CD4-positive, alpha-beta T cell treated with Interleukin-4 for 4 hours (primary cell): Measurements from ENCODE around the gene GTF2IRD1.
"Not testable (repeated sequence)": the region's sequence is repeated elsewhere in the genome, so short reads cannot be mapped to it uniquely, and the experiment has no call there.

Experiments used
- DNase-seq: peaks from one replicate; pipeline ENCODE4 v3.0.0-alpha.2; 2020

GTF2IRD1 gene

DNA sequence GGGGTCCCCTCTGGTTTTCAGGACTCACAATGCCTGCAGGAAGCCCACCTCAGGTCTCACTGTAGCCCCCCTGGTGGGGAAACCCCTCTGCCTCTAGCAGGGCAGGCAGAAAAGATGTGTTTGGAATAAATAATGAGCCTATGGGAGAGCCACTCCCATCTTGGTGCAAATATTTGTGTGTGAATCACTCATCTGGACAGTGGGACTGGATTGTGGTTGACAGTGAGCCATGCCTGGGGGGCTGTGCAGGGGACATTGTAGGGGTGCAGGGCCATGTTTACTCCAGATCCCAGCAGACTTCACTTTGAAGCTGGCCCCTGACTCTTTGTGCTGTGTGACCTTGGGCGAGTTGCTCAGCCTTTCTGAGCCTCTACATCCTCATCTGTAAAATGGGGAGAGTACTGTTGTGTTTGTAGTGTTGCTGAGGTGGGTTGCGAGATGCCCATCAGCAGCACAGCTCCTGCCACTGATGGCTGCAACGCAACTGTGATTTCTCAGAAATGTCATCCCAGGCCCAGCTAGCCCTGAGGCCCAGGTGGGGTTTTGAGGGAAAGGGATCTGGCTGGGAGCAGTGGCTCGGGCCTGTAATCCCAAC, 20.7 kb downstream of the GTF2IRD1 start:
- no peak for DNase-seq

DNA sequence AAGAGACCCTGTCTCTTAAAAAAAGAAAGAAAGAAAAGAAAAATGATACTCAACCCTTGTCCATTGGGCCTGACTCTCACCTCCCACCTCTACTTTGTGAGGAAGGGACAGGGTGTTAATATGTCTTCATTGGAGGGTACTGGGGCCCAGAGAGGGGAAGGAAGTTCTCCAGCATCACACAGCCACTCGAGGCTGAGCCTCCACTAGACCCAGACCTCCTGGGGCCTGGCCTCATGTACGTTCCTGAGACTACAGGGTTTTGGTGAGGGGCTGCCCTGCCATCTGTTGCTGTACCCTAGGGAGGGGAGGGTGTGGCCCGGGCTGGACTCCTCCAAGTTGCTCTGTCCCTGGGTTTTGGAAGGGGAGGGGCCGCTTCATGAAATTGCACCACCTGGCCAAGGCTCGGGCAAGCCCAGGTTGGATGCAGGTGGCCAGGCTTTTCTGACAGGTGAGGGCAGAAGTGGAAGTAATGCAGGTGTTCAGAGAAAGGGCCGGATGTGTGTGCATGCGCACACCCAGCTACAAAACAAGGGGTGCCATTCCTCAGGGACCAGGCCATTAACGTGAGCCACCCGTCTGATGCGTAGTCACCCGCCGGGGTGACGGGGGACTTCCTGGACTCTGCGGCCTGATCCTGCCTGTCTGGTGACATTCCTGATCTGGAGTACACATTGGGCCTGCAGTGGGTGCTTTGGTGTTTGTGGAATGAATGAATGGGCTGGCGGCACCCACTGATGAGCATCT, 21.7 kb downstream of the GTF2IRD1 start:
- no peak for DNase-seq

DNA sequence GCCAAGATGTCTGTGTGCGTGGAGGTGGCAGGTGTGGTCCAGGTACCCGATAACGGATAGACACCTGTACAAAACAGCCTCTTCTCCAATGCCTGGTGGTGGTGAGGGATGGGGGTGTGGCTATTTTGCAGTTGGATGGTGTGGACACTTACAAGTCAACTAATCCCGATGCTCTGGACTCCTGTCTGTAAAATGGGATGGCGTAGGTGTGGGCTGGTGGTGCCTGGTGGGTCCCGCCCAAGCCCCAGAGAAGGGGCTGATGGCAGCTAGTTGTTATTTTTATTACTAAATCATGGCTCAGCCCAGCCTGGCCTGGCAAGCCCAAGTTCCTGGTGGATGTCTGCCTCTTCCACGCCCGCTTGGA, 22.3 kb downstream of the GTF2IRD1 start:
- no peak for DNase-seq

DNA sequence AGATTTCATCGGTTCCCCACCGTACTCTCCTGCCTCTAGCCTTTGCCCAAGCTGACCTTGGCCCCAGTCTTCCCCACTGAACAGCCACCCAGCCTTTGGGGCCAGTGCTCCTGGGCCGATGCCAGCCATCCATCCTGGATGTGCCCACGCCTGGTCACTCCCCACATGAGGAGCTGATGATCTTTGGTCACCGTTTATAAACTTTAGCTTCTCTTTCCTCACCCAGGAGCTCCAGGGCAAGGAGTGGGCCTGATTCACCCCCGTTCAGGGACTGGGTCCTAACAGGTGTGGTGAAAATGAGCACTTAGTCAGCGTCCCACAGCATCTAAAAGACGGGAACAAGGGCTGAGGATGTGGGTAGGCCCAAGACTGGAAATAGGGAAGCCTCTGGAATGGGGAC, 22.9 kb downstream of the GTF2IRD1 start:
- no peak for DNase-seq

DNA sequence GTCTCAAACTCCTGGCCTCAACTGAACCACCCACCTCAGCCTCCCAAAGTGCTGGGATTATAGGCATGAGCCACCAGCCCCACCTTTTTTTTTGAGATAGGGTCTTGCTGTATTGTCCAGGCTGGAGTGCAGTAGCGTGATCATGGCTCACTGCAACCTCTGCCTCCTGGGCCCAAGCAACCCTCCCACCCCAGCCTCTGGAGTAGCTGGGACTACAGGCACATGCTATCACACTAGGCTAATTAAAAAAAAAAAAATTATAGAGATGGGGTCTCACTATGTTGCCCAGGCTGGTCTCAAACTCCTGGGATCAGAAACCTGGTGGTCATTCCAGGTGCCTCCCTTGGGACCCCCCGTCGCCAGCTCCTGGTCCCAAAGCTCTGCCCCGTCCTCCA, 25.0 kb downstream of the GTF2IRD1 start:
- DNase-seq = no peak

DNA sequence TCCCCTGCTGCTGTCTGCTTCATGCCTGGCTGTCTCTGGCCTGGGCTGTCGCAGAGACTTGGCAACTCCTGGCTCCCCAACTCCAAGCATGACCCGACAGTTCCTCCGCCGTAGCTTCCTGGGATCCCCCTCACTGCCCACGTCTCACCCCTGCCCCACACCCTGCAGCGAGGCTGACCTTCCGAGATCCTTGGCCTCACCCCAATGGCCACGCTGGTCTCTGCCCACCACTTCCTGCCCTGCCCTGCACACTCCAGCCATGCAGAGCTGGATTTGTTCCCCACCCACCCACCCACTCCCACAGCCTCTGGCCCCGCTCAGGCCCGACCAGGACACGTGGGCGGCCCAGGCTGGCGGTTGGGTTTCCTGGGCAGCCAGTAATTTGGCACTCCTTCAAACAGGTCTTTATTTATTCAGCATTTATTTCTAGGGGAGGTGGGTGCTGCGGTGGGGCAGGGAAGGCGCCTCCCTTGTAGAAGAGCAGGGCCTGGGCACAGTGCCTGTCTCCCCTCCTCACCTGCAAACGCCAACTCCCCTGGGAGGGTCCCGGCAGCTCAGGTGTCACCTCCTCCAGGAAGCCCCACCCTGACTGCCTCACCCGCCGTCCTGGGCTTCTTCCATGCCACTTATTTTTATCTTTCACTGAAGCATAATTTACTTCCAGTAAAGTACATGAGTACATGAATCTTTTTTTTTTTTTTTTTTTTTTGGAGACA, 25.5 kb downstream of the GTF2IRD1 start:
- DNase-seq = no peak

DNA sequence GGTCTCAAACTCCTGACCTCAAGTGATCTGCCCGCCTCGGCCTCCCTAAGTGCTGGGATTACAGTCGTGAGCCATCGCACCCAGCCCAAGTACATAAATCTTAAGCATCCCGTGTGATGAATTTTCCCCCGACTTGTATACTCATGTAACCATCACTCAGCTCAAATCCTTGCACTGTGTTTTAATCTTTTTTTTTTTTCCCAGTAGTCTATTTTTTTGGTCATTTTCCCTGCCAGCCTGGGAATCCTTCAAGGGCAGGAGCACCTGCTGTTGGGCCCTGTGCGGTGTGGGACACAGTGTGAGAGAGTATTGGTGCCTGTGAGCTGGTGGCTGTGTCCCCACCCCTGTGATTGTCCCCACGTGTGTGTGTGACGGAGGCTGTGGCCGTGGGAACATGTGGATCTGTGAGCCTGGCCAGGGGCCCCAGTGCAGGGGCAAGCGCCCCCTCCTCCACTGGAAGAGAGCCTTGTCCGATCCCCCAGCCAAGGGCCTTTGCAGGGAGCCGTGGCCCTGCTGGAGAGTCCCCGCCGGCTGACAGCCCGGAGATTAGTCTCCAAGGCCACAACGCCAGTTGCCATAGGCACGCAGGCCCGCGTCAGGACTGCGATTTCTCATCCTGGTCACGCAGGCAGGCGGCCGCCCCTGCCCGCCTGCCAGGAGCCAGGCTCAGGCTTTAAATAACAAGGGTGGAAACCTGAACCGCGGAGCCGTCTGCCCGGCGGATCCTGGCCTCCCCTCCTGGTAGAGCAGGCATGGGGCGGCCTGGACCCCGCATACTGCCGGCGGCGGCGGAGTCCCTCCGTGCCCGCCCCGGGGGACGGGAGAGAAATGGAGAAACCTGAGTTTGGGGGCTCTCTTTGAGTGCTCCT, 26.5 kb downstream of the GTF2IRD1 start:
- no peak for DNase-seq

DNA sequence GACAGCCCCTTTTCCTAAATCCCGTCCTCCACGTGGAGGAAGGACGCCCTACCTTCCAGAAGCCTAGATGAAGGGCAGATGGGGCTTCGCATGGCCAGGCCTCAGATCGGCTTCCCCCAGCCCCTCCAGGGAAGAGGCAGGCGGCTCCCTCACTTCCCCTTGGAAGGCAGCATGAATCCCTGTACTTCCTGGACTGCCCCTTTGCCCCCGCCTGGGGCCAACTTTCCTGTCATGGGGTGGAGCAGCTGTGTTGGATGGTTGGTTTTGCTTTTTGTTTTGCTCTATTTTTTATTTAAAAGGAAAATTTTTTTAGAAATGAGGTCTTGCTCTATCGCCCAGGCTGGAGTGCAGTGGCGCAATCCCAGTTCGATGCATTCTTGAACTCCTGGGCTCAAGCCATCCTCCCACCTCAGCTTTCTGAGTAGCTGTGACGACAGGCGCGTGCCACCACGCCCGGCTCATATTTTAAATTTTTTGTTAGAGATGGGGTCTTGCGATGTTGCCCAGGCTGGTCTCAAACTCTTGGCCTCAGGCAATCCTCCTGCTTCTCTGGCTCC, 27.2 kb downstream of the GTF2IRD1 start:
- no peak for DNase-seq

DNA sequence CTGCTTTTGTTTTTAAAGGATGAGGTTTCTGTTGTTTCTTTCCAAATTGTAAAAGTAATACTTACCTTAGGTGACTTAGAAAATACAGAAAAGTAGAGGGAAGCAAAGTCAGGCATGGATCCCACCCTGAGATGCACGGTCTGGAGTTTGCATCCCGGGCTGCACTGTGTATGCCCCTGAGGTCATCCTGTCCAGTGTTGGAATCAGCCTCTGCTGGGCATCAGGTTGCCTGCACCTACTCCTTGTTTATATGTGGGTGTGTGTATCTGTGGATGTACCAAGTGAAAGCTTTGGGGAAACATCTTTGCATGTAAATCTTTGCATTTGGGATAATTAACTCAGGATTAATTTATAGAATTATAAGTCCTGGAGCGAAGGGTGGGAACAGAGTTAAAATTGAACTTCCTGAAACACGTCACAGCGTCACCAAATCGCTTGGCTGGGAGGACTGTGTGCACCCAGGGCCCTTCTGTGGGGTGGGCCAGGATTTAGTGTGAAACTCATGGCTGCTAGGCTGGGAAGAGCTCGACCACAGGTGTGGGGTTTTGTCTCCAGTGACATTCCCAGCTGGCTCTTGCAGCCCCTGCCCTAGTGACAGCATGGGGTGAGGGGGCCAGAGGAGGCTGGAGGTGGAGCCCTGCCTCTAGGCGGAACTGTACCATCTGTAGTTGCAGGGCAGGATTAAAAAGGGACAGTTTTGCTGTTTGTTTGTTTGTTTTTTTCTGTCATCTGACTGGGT, 27.9 kb downstream of the GTF2IRD1 start:
- DNase-seq = no peak

DNA sequence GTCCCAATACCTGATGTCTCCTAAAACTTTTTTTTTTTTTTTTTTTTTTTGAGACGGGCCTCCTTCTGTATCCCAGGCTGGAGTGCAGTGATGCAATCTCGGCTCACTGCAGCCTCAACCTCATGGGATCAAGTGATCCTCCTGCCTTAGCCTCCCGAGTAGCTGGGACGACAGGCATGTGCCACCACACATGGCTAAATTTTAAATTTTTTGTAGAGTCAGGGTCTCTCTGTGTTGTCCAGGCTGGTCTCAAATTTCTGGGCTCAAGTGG, 28.4 kb downstream of the GTF2IRD1 start:
- no peak for DNase-seq

DNA sequence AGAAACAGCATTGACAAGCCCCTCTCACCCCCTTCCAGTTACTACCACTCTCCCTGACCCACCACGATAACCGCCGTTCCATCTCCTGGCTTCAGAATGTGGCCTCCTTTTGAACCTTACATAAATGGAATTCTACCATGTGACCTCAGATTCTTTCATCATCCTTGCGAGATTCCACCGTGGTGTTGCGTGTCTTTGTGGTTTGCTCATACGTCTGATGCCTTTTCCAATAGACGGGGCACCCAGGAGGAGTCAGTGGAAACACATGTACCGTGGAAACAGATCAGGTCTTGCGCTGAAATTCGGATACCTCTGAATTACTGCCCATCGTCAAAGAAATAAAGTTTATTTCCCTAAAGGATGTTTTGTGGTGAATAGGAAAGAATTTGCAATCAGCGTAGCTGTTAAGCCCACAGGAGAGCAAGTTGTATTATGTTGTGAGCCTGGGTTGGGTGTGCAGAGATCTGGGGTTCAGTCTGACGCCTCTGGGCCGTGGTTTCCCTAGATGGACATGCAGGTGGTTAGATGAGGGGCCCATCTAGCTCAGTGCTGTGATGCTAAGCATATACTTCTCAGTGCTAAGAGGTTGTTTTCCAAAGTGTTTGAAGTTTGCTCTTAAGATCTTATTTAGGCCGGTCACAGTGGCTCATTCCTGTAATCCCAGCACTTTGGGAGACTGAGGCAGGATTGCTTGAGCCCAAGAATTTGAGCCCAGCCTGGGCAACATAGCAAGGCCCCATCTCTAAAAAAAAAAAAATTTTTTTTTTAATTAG, 29.1 kb downstream of the GTF2IRD1 start:
- no peak for DNase-seq

DNA sequence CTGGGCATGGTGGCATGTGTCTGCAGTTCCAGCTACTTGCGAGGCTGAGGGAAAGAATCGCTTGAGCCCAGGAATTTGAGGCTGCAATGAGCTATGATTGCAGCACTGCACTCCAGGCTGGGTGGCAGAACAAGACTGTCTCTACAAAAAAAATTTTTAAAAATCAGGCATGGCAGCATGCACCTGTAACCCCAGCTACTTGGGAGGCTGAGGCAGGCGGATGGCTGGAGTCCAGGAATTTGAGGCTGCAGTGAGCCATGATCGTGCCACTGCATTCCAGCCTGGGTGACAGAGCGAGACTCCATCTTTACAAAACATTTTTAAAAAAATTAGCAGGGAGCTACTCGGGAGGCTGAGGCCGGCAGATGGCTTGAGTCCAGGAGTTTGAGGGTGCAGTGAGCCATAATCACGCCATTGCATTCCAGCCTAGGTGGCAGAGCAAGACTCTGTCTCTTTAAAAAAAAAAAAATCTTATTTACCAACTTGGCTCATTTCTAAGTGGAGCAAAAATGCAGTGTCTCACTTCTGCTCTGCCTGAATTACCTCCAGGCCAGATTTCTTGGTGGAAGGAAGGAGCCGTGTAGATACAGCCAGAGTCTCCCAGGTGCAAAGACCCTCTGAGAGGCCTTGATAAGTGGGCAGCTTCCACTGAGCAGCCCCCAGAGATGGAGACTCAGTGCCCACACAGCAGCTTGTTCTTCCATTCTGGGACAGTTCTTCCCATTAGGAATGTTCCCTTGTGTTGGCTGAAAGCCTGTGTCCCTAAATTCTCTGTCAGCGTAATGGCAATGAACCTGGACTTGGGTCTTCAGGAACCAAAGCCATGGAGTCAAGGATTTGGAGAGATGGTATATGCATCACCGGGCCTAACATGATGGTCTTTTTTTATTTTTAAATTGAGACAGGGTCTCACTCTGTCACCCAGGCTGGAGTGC, 30.0 kb downstream of the GTF2IRD1 start:
- DNase-seq = no peak

DNA sequence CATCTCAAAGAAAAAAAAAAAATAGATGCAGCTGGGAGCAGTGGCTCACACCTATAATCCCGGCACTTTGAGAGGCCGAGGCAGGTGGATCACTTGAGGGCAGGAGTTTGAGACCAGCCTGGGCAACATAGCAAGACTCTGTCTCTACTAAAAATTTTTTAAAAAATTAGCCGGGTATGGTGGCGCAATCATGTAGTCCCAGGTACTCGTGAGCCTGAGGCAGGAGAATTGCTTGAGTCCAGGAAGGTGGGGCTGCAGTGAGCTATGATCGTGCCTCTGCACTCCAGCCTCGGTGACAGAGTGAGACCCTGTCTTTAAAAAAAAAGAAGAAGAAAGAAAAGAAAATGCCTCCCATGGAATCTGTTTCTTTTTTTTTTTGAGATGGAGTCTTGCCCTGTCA, 31.9 kb downstream of the GTF2IRD1 start:
- no peak for DNase-seq

DNA sequence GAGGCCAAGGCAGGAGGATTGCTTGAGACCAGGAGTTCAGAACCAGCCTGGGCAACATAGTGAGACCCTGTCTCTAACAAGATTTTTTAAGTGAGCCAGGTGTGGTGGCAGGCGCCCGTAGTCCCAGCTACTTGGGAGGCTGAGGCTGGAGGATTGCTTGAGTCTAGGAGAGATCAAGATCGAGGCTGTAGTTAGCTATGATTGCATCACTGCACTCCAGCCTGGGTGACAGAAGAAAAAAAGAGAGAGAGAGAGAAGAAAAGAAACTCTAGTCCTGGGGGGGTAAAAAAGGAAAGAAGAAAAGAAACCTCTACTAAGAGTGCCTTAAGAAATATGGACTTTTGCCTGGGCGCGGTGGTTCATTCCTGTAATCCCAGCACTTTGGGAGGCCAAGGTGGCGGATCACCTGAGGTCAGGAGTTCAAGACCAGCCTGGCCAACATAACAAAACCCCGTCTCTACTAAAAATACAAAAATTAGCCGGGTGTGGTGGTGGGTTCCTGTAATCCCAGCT, 34.9 kb downstream of the GTF2IRD1 start:
- not testable (repeated sequence) for DNase-seq

DNA sequence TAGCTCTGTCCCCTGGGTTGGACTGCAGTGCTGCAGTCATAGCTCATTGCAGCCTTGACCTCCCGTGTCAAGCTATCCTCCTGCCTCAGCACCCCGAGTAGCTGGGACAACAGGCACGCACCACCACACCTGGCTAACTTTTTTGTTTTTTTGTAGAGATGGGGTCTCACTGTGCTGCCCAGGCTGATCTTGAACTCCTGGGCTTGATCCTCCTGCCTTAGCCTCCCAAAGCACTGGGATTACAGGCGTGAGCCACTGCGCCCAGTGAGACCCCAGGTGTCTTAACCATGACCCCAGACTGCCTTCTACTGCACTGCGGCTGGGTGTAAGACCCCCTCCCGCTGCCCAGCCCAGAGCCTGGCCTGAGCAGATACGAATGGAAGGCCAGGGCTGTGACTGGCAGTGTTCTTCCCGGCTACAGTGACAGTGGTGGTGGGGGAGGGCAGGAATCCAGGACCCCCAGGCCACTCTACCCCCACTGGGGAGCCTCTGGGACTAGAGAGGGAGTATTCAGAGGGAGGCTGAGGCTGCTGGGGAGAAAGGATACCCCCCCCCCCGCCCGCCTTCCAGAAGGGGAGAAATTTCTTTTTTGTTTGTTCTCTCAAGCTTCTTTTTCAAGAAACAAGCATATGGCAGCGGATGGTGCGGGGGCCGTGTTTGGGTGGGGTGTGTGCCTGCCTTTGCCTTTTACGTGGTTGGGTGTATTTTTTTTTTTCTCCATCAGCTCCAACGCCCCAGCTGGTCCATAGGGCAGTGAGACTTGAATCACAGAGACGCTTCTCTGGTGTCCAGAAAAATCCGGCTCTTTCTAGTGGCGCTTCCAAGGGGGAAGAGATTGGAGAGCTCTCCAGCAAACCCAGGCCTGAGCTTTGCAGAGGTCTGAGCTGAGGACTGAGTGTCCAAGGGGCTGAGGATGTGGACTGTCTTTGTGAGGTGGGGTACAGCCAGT, 36.6 kb downstream of the GTF2IRD1 start:
- no peak for DNase-seq

DNA sequence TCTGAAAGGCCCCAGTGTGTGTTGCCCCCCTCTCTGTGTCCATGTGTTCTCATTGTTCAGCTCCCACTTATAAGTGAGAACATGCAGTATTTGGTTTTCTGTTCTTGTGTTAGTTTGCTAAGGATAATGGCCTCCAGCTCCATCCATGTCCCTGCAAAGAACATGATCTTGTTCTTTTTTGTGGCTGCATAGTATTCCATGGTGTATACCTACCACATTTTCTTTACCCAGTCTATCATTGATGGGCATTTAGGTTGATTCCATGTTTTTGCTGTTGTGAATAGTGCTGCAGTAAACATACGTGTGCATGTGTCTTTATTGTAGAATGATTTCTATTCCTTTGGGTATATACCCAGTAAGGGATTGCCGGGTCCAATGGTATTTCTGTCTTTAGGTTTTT, 37.8 kb downstream of the GTF2IRD1 start:
- DNase-seq = not testable (repeated sequence)

DNA sequence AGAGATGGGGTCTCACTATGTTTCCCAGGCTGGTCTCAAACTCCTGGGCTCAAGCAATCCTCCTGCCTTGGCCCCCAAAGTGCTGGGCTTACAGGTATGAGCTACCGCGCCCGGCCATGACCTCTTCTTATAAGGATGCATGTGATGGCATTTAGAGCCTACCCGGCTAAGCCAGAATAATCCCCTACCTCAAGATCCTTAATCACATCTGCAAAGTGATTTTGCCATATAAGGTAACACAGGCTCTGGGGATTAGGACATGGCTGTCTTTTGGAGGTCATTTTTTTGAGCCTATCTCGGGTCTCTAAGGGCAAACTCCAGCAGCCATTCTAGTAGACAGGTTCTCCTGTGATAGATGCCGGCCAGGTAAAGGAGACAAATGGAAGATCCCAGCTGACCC, 39.6 kb downstream of the GTF2IRD1 start:
- no peak for DNase-seq

DNA sequence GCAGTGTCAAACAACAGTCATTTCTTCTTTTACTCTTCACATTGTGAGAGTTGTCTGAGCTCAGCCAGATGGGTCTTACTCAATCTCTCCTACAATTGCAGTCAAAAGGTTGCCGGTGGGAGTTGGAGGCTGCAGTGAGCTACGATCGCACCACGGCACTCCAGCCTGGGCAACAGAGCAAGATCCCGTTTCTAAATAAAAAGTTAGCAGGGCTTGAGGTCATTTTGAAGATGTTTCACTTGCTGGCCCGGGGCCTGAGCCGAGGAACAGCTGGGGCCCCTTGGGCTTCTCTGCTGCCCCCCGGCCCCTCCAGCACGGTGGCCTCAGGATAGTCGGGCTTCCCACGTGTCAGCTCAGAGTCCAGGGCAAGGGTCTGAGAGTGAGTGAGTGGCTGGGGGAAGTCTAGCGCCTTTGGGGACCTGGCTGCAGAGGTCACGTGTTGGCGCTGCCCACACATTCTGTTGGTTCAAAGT, 40.4 kb downstream of the GTF2IRD1 start:
- DNase-seq = no peak
